B cell (primary cell): ENCODE results near the gene RNASET2.
"Not testable (repeated sequence)": the region's sequence is repeated elsewhere in the genome, so short reads cannot be mapped to it uniquely, and the experiment has no call there.

Experiments used
- EZH2 ChIP-seq: IDR thresholded peaks from 2 replicates; pipeline ENCODE4 v1.6.1; 2012; ENCODE audit warnings: borderline replicate concordance, low read depth, mild to moderate bottlenecking, moderate library complexity, low read length; ENCODE audit not compliant: insufficient read depth, poor library complexity, severe bottlenecking
- TF ChIP-seq, protein P1 (sequence below): fragments of 200-600 bp; IDR thresholded peaks from one replicate; pipeline ENCODE4 v1.8.0; 2022; ENCODE audit warnings: antibody characterized with exemption, mild to moderate bottlenecking

DNA sequence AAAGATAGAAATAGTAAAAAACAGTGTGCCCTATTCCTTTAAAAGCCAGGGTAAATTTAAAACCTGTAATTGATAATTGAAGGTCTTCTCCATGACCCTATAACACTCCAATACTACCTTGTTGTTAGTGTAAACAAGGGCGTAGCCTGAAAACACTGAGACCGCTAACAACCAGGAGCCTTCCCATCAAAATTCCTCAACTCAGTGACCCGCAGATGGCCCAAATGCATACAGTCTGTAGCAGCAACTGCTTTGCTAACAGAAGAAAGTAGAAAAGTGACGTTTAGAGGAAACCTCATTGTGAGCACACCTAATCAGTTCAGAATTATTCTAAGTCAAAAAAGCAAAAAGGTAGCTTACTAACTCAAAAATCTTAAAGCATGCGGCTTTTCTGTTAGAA, 63.9 kb downstream of the RNASET2 start:
- TF ChIP-seq, protein P1, sequence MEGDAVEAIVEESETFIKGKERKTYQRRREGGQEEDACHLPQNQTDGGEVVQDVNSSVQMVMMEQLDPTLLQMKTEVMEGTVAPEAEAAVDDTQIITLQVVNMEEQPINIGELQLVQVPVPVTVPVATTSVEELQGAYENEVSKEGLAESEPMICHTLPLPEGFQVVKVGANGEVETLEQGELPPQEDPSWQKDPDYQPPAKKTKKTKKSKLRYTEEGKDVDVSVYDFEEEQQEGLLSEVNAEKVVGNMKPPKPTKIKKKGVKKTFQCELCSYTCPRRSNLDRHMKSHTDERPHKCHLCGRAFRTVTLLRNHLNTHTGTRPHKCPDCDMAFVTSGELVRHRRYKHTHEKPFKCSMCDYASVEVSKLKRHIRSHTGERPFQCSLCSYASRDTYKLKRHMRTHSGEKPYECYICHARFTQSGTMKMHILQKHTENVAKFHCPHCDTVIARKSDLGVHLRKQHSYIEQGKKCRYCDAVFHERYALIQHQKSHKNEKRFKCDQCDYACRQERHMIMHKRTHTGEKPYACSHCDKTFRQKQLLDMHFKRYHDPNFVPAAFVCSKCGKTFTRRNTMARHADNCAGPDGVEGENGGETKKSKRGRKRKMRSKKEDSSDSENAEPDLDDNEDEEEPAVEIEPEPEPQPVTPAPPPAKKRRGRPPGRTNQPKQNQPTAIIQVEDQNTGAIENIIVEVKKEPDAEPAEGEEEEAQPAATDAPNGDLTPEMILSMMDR, result not testable (repeated sequence)
- not testable (repeated sequence) for TF ChIP-seq EZH2
